ENCODE results near the gene AGPAT3. TPM values are rescaled to one million over a fixed set of nuclear protein-coding genes. Genes with fewer than 3 reads are reported as not detected.
A peak's percentile ranks its signal among the peaks of the same experiment; 100 is the strongest.

Gene AGPAT3
- total RNA-seq, 4 donors from 2014 or later = 63.5 to 225 (median 161) TPM

DNA sequence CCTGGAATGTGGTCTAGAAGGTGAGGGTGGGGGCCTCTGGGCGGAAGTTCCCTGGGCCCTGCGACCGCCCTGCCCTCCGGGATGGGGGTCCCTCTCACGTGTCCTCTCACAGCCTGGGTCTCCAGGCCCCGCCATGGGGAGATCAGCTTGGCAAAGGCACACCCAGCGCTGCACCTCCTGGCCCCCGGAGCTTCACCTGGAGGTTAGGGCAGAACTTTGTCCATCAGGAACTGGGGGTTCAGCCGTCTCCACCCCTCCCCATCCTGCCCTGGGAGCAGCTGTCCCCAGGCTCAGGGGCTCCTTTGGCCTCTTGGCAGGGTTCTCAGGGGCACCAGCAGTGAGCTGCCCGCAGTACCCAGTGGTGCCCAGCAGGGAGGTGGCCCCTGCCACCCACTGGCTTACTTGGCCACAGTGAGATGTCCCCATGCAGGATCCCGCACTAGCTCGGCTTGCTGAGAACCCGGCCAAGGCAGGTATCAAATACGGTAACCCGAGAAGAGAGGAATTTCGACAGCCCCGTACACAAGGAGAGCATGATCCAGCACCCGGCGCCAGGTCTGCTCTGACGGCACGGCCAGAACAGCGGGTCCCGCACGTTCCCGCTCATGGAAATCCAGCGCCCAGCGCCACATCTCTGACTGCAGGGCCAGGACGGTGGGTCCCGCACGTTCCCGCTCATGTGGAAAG is 38.9 kb upstream of the AGPAT3 start:
- no peaks in the 10 kb centered on the region for H3K4me1 ChIP-seq
- no peaks in the 10 kb centered on the region for H3K27me3 ChIP-seq
- no peak overlapping the region for H3K4me3 ChIP-seq
- H3K36me3 ChIP-seq = no peaks in the 10 kb centered on the region
- TF ChIP-seq POLR2A (IDR thresholded peaks at IDR 0.05) = no peak
- TF ChIP-seq, protein P1, sequence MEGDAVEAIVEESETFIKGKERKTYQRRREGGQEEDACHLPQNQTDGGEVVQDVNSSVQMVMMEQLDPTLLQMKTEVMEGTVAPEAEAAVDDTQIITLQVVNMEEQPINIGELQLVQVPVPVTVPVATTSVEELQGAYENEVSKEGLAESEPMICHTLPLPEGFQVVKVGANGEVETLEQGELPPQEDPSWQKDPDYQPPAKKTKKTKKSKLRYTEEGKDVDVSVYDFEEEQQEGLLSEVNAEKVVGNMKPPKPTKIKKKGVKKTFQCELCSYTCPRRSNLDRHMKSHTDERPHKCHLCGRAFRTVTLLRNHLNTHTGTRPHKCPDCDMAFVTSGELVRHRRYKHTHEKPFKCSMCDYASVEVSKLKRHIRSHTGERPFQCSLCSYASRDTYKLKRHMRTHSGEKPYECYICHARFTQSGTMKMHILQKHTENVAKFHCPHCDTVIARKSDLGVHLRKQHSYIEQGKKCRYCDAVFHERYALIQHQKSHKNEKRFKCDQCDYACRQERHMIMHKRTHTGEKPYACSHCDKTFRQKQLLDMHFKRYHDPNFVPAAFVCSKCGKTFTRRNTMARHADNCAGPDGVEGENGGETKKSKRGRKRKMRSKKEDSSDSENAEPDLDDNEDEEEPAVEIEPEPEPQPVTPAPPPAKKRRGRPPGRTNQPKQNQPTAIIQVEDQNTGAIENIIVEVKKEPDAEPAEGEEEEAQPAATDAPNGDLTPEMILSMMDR (IDR thresholded peaks at IDR 0.05) = peak in 1 of 6 experiments; percentile 22
- H3K9me3 ChIP-seq = no peaks in the 10 kb centered on the region
- DNase-seq = no peak
- H3K27ac ChIP-seq = no peak overlapping the region

DNA sequence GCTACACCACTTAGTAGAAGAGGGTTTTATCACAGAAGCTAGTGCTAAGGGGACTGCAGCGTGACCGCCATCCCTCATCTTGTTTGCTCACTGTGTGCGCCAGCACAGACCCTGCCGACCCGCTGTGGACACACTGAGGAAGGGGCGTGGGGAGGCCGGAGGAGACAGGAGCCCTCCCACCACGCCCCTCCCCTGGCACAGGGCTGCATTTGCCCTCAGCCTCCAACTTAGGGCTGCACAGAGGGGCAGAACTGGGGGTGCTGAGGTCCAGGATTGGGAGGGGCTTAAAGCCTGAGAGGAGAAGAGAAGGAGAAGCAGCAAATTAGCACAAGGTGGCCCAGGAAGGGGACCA is 38.4 kb upstream of the AGPAT3 start:
- Histone ChIP-seq H3K9me3 (no peaks in the 10 kb centered on the region), H3K27ac (no peak overlapping the region), H3K36me3 (no peaks in the 10 kb centered on the region), H3K4me1 (no peaks in the 10 kb centered on the region), H3K27me3 (no peaks in the 10 kb centered on the region), H3K4me3 (no peak overlapping the region)
- TF ChIP-seq POLR2A (IDR thresholded peaks at IDR 0.05) = no peak
- TF ChIP-seq, protein P1 (IDR thresholded peaks at IDR 0.05) = no peak
- DNase-seq = no peak

- H3K27me3 ChIP-seq = no peaks in the 10 kb centered on the region
- no peaks in the 10 kb centered on the region for H3K9me3 ChIP-seq
- no peaks in the 10 kb centered on the region for H3K36me3 ChIP-seq
- no peaks in the 10 kb centered on the region for H3K4me1 ChIP-seq
- no peak for TF ChIP-seq POLR2A (IDR thresholded peaks at IDR 0.05)
- TF ChIP-seq, protein P1 (IDR thresholded peaks at IDR 0.05) = no peak
- H3K4me3 ChIP-seq = no peak overlapping the region
- no peak overlapping the region for H3K27ac ChIP-seq
- DNase-seq = peak in 1 of 3 donors; percentile 43
Observed at GRCh38 chr21:43827015-43827611, 37.9 kb upstream of the AGPAT3 start.

DNA sequence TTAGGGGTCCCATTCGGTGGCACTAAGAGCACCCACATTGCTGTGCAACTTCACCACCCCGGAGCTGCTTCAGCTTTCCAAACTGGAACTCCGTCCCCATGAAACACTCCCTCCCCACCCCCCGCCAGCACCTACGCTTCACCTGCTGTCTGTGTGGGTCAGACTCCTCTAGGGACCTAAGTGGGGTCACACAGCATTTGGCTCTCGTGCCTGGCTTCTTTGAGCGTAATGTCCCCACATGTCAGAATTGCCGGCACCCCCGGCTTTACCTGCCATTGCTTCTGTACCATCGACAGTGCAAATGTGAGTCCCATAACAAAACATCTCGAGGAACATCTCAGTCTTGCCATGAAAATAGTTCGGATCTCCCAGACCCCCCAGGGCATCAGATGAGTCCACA is 35.9 kb upstream of the AGPAT3 start:
- TF ChIP-seq, protein P1 (IDR thresholded peaks at IDR 0.05) = no peak
- TF ChIP-seq POLR2A (IDR thresholded peaks at IDR 0.05) = no peak
- Histone ChIP-seq H3K4me1 (no peaks in the 10 kb centered on the region), H3K27me3 (no peaks in the 10 kb centered on the region)

GRCh38 chr21:43829575-43830119 is 35.4 kb upstream of the AGPAT3 start:
- H3K4me1 ChIP-seq = no peaks in the 10 kb centered on the region
- DNase-seq = peak in 1 of 3 donors; percentile 40
- no peak overlapping the region for H3K4me3 ChIP-seq
- no peak for TF ChIP-seq POLR2A (IDR thresholded peaks at IDR 0.05)
- TF ChIP-seq, protein P1 (IDR thresholded peaks at IDR 0.05) = no peak
- H3K9me3 ChIP-seq = no peaks in the 10 kb centered on the region
- no peak overlapping the region for H3K27ac ChIP-seq
- no peaks in the 10 kb centered on the region for H3K36me3 ChIP-seq
- no peaks in the 10 kb centered on the region for H3K27me3 ChIP-seq

More for the DNA sequence above, 35.9 kb upstream of the AGPAT3 start:
- Histone ChIP-seq H3K27ac (no peak overlapping the region), H3K4me3 (no peak overlapping the region), H3K36me3 (no peaks in the 10 kb centered on the region), H3K9me3 (no peaks in the 10 kb centered on the region)
- peak in 1 of 3 donors; percentile 10 for DNase-seq
